ENCODE data around the gene COMMD4.
"Not testable (repeated sequence)": the region's sequence is repeated elsewhere in the genome, so short reads cannot be mapped to it uniquely, and the experiment has no call there.

The COMMD4 gene

DNA sequence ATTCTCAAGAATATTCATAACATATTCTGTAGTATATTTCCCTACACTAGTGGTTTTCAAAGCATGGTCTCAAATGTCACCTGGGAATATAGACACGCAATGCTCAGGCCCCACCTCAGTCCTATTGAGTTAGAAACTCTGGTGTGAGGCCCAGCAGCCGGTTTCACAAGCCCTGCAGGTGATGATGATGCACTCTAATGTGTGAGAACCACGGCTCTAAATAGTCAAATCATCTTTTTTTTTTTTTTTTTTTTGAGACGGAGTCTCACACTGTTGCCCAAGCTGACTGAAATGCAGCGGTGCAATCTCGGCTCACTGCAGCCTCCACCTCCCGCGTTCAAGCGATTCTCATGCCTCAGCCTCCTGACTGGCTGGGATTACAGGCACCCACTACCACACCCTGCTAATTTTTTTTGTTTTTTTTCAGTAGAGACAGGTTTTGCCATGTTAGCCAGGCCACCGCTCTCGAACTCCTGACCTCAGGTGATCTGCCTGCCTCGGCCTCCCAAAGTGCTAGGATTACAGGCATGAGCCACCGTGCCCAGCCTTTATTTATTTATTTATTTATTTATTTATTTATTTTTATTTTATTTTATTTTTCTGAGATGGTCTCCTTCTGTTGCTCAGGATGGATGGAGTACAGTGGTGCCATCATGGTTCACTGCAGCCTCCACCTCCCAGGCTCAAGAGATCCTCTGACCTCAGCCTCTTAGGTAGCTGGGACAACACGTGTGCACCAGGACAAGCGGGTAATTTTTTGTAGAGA is 2.0 kb upstream of the COMMD4 start:
- DNase-seq = not testable (repeated sequence)

DNA sequence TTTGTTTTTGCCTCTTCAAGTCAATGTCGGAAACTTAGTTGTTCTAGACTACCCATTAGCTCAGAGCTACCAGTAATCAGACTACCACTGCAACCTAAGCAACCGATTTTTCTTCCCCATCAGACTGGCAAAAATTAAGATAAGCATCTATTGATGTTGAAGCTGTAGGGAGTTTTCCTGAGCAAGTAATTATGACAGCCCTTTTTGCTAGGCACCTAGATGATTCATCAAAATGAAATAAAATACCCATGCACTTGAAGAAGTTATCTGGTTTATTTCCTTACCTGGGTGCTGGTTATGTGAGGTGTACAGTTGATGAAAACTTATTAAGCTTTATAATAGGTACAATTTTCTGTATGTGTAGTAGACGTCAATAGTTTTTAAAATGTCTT is 554 bp upstream of the COMMD4 start:
- no peak for DNase-seq

DNA sequence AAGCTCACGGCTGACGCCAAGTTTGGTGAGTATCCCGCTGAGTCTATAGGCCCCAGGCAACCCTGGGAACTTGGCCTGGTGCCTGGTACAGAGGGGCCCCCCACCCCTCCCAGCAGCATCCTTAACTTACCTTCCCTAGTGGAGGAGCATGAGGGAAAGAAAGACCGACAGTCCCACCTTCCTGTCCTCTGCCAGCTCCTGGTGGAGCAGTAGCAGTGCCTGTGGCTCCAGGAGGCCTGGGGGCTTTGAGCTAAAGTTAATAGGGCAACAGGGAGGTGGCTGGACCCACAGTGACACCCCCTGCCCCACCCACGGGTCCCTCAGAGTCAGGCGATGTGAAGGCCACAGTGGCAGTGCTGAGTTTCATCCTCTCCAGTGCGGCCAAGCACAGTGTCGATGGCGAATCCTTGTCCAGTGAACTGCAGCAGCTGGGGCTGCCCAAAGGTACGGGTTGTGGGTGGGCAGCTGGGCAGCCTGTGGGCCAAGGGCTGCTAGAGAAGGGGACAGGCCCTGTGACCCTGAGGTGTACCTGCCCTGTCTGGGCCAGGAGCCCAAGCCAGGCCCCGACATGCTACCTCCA is 2.9 kb downstream of the COMMD4 start:
- no peak for DNase-seq

DNA sequence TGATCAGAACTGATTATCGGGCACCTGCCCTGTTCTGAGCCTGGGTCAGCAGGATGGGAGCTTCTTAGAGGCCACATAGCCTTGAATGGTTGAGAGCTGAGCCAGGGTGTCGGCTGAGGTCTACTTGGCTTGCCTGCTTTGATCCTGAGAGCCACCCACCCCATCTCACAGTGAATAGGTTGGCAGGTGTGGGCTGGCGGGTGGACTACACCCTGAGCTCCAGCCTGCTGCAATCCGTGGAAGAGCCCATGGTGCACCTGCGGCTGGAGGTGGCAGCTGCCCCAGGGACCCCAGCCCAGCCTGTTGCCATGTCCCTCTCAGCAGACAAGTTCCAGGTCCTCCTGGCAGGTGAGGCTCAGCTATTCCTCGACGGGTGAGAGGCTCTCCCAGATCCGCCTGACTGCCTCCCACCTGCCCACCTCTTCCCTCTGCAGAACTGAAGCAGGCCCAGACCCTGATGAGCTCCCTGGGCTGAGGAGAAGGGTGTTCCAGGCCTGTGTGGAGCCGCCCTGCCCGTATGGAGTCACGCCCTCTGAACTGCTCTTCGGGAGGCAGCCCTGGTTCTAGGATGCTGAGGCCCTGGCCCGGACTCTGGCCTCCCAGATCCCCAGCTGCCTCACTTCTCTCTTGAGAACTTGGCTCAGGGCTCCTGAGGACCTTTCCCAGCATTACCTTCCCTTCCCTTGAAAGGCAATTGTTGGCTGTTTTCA is 3.8 kb downstream of the COMMD4 start:
- DNase-seq = no peak

DNA sequence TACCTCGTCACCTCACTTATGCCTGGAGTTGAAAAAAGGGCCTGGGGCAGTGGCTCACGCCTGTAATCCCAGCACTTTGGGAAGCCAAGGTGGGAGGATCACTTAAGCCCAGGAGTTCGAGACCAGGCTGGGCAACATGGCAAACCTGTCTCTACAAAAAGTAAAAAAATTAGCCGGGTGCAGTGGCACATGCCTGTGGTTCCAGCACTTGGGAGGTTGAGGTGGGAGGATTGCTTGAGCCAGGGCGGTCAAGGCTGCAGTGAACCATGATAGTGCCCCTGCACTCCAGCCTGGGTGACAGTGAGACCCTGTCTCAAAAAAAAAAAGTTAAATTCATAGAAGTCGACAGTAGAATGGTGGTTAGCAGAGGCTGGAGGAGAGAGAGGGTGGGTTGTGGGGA is 6.4 kb downstream of the COMMD4 start:
- no peak for DNase-seq

DNA sequence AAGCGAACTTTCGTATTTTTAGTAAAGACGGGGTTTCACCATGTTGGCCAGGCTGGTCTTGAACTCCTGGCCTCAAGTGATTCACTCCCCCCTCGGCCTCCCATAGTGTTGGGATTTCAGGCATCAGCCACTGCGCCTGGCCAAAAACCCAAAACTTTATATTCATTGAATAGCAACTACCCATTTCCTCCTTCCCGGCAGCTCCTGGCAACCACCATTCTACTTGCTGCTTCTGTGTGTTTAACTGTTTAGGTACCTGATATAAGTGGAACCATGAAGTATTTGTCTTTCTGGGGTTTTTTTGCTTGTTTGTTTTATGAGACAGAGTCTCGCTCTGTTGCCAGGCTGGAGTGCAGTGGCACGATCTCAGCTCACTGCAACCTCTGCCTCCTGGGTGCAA is 8.1 kb downstream of the COMMD4 start:
- not testable (repeated sequence) for DNase-seq

DNA sequence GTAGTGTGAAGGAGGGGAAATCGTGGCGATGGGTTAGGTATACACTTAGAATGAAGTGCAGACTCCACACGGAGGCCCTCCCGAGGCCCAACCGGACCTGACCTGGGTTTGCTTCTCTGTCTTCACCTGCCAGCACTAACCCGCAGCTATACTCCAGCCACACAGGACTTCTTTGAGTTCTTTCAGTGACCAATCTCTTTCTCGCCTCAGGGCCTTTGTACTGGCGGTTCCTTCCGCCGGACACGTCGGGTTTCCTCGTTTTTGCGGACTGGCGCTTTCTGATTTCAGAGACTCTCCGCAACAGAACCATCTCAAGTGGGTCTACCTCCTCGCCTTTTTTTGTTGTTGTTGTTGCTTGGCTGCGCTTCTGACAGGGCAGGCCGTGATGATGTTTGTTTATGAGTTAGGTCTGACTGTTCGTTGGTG is 10.9 kb downstream of the COMMD4 start, which contains the start of gene NEIL1:
TSS of gene NEIL1 (plus strand) at position 244 of the 426 bp plus-strand sequence. CDS start 1,867 bp downstream, outside the sequence.
- DNase-seq = no peak

DNA sequence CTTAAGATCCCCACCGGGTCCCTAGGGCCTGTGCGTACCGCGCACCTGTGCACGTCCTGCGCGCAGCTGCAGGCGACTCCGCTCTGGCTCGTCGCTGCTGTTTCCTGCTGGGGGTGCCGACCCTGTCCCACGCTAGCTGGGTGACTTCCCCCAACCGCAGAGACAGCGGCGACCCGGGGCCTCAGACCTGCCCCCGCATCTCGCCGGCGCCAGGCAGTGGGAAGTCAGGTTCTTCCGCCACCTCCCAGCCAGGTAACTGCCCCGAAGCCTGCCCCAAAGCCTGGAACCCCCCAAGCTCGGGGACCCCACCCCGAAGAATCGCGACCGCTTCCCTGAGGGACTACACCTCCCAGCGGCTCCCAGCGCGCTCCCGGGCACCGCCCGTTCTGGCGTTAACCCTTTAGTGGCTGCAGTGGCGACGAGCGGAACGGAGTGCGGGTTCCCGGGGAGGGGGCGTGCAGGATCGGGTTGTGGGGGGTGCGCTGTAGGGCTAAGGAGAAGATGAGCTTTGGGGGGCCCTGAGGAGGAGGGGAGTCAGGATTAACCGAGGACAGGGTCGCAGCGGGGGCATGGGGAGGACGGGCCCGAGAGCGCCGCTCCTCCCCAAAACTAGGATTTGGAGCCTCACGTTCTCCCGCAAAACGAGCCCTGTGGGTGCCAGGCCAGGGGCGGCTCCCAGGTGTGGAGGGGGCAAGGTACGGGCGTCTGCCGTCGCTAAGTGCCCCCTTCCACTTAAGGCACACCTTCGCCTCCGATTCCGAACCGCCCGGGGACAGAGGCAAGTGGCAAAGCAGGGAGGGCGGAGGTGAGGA is 11.6 kb downstream of the COMMD4 start:
- DNase-seq = no peak

DNA sequence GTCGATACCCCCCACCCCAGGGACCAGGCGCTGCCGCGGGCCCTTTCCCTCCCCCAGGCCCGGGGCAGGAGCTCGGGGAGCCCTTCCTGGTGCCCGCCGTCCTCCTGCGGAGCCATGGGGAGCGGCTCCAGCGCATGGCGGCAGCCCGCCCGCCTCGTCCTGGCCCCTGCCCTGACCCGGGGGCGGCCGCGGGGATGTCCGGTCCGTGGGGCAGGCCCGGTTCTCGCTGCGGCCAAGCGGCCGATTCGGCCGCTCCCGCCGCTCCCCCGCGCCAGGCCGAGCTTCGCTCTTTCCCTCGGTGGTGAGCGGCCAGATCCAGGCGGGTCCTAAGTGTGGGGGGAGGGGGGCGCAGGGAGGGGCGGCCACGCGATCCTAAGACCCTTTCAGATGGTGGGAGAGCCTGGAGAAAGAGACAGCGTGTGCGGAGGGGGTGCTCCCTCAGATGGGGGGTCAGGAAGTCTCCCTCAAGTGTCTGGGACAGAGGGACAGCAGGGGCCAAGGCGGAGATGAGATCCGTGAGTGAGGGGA is 12.2 kb downstream of the COMMD4 start:
- DNase-seq = no peak

DNA sequence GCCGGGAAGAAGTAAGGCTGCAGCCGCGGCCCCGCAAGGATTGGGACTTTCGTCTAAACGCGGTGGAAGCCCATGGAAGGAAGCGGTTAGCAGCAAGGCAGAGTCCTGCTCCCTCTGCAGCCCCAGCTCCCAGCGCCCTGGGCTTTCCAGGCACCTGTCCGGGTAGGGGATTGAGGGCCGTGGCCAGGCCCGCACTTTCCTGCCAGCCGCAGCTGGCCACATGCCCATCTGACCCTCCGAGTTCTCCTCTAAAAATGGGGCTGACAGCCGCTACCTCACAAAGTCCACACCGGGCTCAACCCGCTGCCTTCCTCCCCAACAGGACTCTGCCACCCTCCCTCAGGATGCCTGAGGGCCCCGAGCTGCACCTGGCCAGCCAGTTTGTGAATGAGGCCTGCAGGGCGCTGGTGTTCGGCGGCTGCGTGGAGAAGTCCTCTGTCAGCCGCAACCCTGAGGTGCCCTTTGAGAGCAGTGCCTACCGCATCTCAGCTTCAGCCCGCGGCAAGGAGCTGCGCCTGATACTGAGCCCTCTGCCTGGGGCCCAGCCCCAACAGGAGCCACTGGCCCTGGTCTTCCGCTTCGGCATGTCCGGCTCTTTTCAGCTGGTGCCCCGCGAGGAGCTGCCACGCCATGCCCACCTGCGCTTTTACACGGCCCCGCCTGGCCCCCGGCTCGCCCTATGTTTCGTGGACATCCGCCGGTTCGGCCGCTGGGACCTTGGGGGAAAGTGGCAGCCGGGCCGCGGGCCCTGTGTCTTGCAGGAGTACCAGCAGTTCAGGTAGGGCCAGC is 12.9 kb downstream of the COMMD4 start:
- DNase-seq = no peak

DNA sequence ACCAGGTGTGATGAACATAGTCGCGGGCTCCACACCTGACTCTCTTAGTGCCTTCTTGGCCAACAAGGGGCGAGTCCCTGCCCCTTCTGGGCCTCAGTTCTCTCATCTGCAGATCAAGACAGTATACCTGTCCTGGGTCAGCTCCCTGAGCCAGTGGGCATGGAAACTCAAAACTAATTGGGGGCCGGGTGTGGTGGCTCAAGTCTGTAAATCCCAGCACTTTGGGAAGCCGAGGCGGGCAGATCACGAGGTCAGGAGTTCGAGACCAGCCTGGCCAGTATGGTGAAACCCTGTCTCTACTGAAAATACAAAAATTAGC is 13.4 kb downstream of the COMMD4 start:
- not testable (repeated sequence) for DNase-seq

DNA sequence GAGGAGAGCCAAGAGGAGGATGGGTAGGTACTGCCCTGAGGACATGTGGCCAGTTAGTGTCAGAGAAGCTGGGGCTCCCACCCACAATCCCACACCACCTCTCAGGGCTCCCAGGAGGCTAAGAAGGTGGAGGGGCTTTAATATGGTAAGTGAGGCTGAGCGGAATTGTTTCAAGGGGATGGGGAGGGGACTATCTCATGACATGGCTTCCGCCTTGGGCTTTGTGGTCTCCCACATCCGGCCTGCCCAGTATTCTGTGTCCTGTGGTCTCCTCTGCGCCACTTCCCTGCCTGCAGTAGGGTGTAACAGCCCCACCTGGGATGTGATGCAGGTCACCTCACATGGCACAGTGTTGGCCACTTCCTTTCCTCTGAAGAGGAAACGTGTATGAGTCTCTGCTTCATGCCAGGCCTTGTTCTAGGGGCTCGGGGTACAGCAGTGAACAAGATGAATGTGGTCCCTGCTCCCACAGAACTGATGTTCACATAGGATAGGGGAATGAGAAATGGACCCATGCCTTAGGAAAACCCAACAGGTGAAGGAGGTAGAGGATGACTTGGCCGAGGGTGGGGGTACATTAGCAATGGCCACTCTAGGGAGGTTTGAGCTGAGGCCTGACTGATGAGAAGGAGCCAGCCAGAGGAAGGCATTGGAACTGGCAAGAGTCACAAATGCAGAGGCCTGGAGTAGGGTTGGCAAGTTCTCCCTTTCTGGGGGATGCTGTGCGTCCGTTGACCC is 14.2 kb downstream of the COMMD4 start:
- DNase-seq = no peak

DNA sequence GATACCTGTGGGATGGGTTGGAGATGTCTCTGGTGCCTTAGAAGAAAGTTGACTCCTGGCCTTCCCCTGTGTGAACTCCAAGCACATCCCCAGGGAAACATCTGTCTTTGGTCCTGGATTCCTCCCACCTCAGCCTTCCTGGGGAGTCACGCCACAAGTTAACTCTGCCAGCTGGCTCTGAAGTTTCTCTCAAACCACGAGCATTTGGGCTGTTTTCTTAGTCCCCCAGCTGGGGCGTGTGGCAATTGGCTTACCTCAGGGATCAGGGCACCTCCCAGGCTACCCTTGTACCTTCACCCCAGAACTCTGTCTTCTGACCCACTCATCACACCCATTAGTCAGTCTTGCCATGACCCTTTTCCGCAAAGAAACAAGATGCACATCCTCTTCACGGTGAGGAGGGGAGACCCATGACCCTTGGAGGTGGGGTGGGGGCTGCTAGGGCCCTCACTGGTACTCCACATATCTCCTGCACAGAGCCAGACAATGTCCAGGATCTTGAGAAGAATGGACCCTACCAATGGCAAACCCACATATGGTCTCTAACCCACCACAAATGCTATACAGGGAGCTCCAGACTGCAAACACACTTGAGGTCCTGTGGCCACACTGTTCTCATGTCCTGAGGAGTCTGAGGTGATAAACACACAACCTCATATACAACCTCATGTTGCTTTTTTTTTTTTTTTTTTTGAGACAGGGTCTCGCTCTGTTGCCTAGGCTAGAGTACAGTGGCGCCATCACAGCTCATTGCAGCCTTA is 14.9 kb downstream of the COMMD4 start:
- no peak for DNase-seq

DNA sequence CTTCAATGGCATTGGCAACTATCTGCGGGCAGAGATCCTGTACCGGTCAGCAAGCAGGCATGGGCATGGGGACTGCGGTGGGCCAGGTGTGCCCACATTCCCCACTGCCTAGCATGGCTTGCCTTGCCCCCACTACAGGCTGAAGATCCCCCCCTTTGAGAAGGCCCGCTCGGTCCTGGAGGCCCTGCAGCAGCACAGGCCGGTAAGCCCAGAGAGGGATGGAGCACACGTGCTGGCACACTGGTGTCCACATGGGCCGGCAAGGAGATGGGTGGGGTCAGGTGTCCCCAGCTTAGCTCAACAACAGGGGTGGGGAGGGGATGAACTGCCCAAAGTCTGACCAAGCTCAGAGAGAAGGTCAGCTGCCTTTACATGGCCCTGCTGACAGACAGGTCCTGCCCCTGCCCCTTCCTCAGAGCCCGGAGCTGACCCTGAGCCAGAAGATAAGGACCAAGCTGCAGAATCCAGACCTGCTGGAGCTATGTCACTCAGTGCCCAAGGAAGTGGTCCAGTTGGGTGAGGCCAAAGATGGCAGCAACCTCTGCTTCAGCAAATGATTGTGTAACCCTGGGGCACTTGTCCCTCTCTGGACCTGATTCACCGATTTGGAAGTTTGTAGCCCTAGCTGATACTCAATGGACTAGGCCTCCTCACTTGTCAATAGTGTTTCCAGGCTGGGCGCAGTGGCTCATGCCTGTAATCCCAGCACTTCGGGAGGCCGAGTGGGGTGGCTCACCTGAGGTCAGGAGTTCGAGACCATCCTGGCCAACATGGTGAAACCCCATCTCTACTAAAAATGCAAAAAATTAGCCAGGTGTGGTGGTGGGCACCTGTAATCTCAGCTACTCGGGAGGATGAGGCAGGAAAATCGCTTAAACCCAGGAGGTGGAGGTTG is 16.6 kb downstream of the COMMD4 start:
- no peak for DNase-seq

DNA sequence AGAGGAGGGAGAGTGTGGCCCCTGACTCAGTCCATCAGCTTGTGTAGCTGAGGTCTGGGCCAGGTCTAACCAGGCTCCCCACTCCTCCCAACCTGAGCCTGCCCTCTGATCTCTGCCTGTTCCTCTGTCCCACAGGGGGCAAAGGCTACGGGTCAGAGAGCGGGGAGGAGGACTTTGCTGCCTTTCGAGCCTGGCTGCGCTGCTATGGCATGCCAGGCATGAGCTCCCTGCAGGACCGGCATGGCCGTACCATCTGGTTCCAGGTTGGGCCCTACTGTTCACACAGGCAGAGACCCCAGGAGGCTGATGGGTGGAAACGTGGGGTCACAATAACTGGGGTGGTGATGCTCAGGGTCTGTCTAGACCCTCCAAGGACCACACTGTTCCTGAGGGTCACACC is 17.7 kb downstream of the COMMD4 start:
- no peak for DNase-seq

DNA sequence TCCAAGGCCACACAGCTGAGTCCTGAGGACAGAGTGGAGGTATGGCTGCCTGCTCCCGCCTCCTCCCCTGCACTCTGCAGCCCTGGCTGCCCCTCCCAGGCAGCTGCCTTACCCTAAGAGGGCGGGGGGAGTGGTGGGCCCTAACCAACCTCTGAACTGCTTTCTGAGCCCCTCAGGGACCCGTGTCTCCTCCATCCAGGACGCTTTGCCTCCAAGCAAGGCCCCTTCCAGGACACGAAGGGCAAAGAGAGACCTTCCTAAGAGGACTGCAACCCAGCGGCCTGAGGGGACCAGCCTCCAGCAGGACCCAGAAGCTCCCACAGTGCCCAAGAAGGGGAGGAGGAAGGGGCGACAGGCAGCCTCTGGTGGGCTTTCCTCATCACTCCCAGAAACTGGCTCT is 18.6 kb downstream of the COMMD4 start:
- no peak for DNase-seq

DNA sequence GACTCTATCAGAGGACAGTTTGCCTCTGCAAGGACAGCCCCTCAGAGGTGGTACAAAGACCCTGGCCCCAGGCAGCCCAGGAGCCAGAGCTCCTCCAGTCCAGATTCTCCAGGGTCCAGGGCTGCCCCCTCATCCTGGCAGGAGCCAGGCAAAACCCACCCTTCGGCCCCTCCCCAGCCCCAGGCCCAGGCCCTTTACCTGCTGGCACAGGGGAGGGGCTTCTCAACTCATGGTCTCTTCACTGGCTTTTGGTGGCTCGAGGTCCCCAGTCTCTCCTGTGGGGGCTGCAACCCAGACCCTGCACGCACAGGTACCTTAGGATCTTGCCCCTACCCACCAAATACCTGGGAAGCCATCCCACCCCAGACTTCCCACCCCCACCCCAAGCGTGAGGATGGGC is 19.5 kb downstream of the COMMD4 start:
- DNase-seq = no peak

DNA sequence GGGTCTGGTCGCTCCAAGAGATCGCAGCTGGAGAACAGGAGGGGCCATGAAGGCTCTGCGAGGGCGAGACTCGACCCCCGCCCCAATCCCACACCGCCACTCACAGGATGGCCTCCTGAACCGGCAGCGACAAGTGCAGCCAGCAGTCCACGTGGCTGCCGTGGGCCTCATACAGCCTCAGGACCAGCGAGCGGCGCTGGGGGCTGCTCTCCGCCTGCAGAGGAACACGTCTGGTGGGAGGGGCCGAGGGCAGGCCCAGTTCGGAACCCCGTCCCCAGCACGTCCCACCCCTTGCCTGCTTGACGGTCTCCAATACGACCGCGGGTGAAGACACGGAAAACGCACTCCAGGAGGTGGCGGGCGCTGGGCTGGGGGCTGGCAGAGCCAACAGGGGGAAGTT is 20.1 kb downstream of the COMMD4 start:
- no peak for DNase-seq

DNA sequence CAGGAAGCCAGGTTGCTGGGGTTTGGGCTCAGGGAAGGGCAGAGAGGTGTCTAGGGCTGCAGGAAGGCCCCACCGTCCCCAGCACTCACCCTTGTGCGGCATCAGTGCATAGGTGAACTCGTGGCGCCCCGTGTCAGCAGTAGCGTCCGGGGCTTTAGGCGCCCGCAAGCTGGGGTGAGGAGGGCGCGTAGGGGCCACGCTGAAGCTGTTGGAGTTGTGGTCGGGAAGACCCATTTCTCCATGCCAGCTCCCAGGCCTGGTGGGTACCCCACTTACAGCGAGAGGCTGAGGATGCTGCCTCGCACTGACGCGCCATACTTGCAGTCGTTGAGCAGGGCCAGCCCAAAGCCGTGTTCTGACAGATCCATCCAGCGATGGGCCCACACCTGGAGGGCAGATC is 20.7 kb downstream of the COMMD4 start:
- DNase-seq = no peak
